DND-41 (cell line): Measurements from ENCODE around the gene NT5C1B.

Source experiments
- ATAC-seq: fragments of 200-7000 bp; cut with Tn5 transposase; 3 replicates; pipeline ENCODE4 v1.9.1; 2021; ENCODE audit warnings: low read depth; ENCODE audit not compliant: insufficient read depth
- DNase-seq: peaks from one replicate; pipeline ENCODE4 v3.0.0-alpha.2; 2020
- H2AFZ ChIP-seq: 2 replicates; pipeline ENCODE4 v1.6.0; 2012; ENCODE audit warnings: low read depth, low read length
- H3K27ac ChIP-seq: 2 replicates; pipeline ENCODE4 v1.5.1; 2012; ENCODE audit warnings: low read length, inconsistent platforms
- H3K27me3 ChIP-seq: fragments of 200-600 bp; sonication (generic); 2 replicates; pipeline ENCODE4 v1.6.0; 2012; ENCODE audit warnings: low read length, mild to moderate bottlenecking, inconsistent platforms; ENCODE audit not compliant: insufficient read depth, poor library complexity
- H3K36me3 ChIP-seq: 2 replicates; pipeline ENCODE4 v1.5.1; 2012; ENCODE audit warnings: low read length, inconsistent platforms; ENCODE audit not compliant: insufficient read depth
- H3K4me1 ChIP-seq: 2 replicates; pipeline ENCODE4 v1.5.1; 2012; ENCODE audit warnings: mild to moderate bottlenecking, low read length; ENCODE audit not compliant: insufficient read depth
- H3K4me2 ChIP-seq: 2 replicates; pipeline ENCODE4 v1.6.0; 2012; ENCODE audit warnings: mild to moderate bottlenecking, moderate library complexity, low read length, inconsistent platforms; ENCODE audit not compliant: insufficient read depth
- H3K4me3 ChIP-seq, 2 experiments: fragments of 200-600 bp in 1 of 2; shearing (Covaris generic) in 1 of 2; 2 replicates each; pipeline ENCODE4 v1.5.1; 2012 to 2016; ENCODE audit warnings: inconsistent platforms in 2 of 2, low read length in 2 of 2, mild to moderate bottlenecking in 2 of 2, low read depth in 1 of 2, moderate library complexity in 1 of 2
- H3K79me2 ChIP-seq: 2 replicates; pipeline ENCODE4 v1.6.0; 2012; ENCODE audit warnings: low read length, inconsistent platforms; ENCODE audit not compliant: insufficient read depth
- H3K9ac ChIP-seq: 2 replicates; pipeline ENCODE4 v1.6.0; 2012; ENCODE audit warnings: low read depth, mild to moderate bottlenecking, inconsistent platforms, low read length, moderate library complexity
- H3K9me3 ChIP-seq: 2 replicates; pipeline ENCODE4 v1.5.1; 2012; ENCODE audit warnings: low read length, moderate library complexity, mild to moderate bottlenecking, inconsistent platforms; ENCODE audit not compliant: insufficient read depth, severe bottlenecking
- H4K20me1 ChIP-seq: 2 replicates; pipeline ENCODE4 v1.6.0; 2012; ENCODE audit warnings: low read length; ENCODE audit not compliant: insufficient read depth
- CTCF ChIP-seq: IDR thresholded peaks from 2 replicates; pipeline ENCODE4 v1.5.1; 2012; ENCODE audit warnings: borderline replicate concordance, low read length, moderate library complexity, mild to moderate bottlenecking; ENCODE audit not compliant: poor library complexity, severe bottlenecking; ENCODE audit errors: extremely low read depth
- EZH2 ChIP-seq: IDR thresholded peaks from 3 replicates; pipeline ENCODE4 v1.6.1; 2012; ENCODE audit warnings: borderline replicate concordance, low read depth, mild to moderate bottlenecking, moderate library complexity, low read length, inconsistent platforms; ENCODE audit not compliant: severe bottlenecking

The NT5C1B gene

GRCh38 chr2:18619091-18619490 is 29.7 kb upstream of the NT5C1B start:
- Histone ChIP-seq H3K4me2 (no peak overlapping the region), H3K4me1 (no peaks in the 10 kb centered on the region), H4K20me1 (no peaks in the 10 kb centered on the region), H3K9ac (no peak overlapping the region), H3K9me3 (no peaks in the 10 kb centered on the region), H3K4me3 (no peak overlapping the region), H2AFZ (no peak overlapping the region), H3K36me3 (no peaks in the 10 kb centered on the region), H3K27me3 (no peaks in the 10 kb centered on the region), H3K27ac (no peak overlapping the region), H3K79me2 (no peaks in the 10 kb centered on the region)
- no peak for DNase-seq
- TF ChIP-seq CTCF, result no peak
- no peak for ATAC-seq

- H3K9ac ChIP-seq, result no peak overlapping the region
- TF ChIP-seq CTCF (no peak), EZH2 (no peak)
- no peaks in the 10 kb centered on the region for H4K20me1 ChIP-seq
- no peaks in the 10 kb centered on the region for H3K9me3 ChIP-seq
- no peaks in the 10 kb centered on the region for H3K36me3 ChIP-seq
- H3K4me2 ChIP-seq, result no peak overlapping the region
- DNase-seq, result no peak
- H3K4me1 ChIP-seq, result no peaks in the 10 kb centered on the region
- no peak overlapping the region for H3K4me3 ChIP-seq
- H3K27ac ChIP-seq, result no peak overlapping the region
- no peak for ATAC-seq
- H2AFZ ChIP-seq, result no peak overlapping the region
- no peaks in the 10 kb centered on the region for H3K27me3 ChIP-seq
- no peaks in the 10 kb centered on the region for H3K79me2 ChIP-seq
Observed at GRCh38 chr2:18614041-18614440, 24.7 kb upstream of the NT5C1B start.

GRCh38 chr2:18612133-18612532 is 22.8 kb upstream of the NT5C1B start:
- Histone ChIP-seq H3K9me3 (no peaks in the 10 kb centered on the region), H4K20me1 (no peaks in the 10 kb centered on the region), H3K4me1 (no peaks in the 10 kb centered on the region), H3K79me2 (no peaks in the 10 kb centered on the region), H3K27me3 (no peaks in the 10 kb centered on the region), H3K27ac (no peak overlapping the region), H2AFZ (no peak overlapping the region), H3K4me3 (no peak overlapping the region), H3K9ac (no peak overlapping the region), H3K36me3 (no peaks in the 10 kb centered on the region), H3K4me2 (no peak overlapping the region)
- DNase-seq (no peak), ATAC-seq (no peak)
- no peak for TF ChIP-seq EZH2
- no peak for TF ChIP-seq CTCF

GRCh38 chr2:18611604-18612003 is 22.2 kb upstream of the NT5C1B start:
- H3K79me2 ChIP-seq, result no peaks in the 10 kb centered on the region
- H3K4me2 ChIP-seq, result no peak overlapping the region
- no peak overlapping the region for H3K27ac ChIP-seq
- no peaks in the 10 kb centered on the region for H3K27me3 ChIP-seq
- TF ChIP-seq CTCF (no peak), EZH2 (no peak)
- DNase-seq (no peak), ATAC-seq (no peak)
- no peaks in the 10 kb centered on the region for H3K36me3 ChIP-seq
- no peak overlapping the region for H2AFZ ChIP-seq
- no peak overlapping the region for H3K4me3 ChIP-seq
- H3K9me3 ChIP-seq, result no peaks in the 10 kb centered on the region
- no peak overlapping the region for H3K9ac ChIP-seq
- no peaks in the 10 kb centered on the region for H3K4me1 ChIP-seq
- no peaks in the 10 kb centered on the region for H4K20me1 ChIP-seq
